T-cell (primary cell): ENCODE data around the gene PRDM12. TPM values are rescaled to one million over a fixed set of nuclear protein-coding genes. Genes with fewer than 3 reads are reported as not detected.

ENCODE experiments used
- ATAC-seq, 4 experiments: fragments of 200-7000 bp in 3 of 4; fragments of 150-1000 bp in 1 of 4; cut with Tn5 transposase; replicated peaks in 1 of 4; 1 replicate in 3 of 4; 2 replicates in 1 of 4; pipeline ENCODE4 v1.10.0; 2021; ENCODE audit warnings: moderate library complexity in 3 of 4, mild to moderate bottlenecking in 2 of 4, moderate number of reproducible peaks in 1 of 4
- CTCF ChIA-PET, 2 donors: fragments of 300-600 bp; sonication (Branson Sonifier 250); formaldehyde crosslinking; loops; one replicate each; lab custom pipeline; 2022; ENCODE audit warnings: antibody characterized with exemption in 2 of 2; lab: Charles Lee
- POLR2A ChIA-PET, 2 donors: fragments of 300-600 bp; sonication (Branson Sonifier 250); formaldehyde crosslinking; loops; one replicate each; lab custom pipeline; 2022; ENCODE audit warnings: antibody characterized with exemption in 2 of 2; lab: Charles Lee
- DNase-seq, 35 experiments: peaks; one replicate each; pipeline versions ENCODE4 v3.0.0 to v3.0.0-alpha.2; 2013 to 2023
- H3K27ac ChIP-seq: one replicate; pipeline ENCODE4 v1.5.1; 2013; ENCODE audit warnings: low read length
- H3K27me3 ChIP-seq, 2 experiments: replicated peaks in 1 of 2; 1 replicate in 1 of 2; 2 replicates in 1 of 2; pipeline versions ENCODE4 v1.6.1 to v1.7.0; 2013; ENCODE audit warnings: low read length in 1 of 2, mixed read lengths in 1 of 2; ENCODE audit not compliant: control insufficient read depth in 2 of 2, insufficient read depth in 2 of 2; ENCODE audit errors: extremely low read depth in 1 of 2
- H3K36me3 ChIP-seq, 2 donors: 1 replicate in 1 of 2; 2 replicates in 1 of 2; pipeline versions ENCODE4 v1.6.1 to v1.7.0; 2013; ENCODE audit warnings: low read length in 1 of 2; ENCODE audit not compliant: control insufficient read depth in 2 of 2, insufficient read depth in 1 of 2; ENCODE audit errors: extremely low read depth in 1 of 2
- H3K4me1 ChIP-seq, 2 experiments: 1 replicate in 1 of 2; 2 replicates in 1 of 2; pipeline versions ENCODE4 v1.6.1 to v1.7.0; 2013; ENCODE audit warnings: low read length in 2 of 2, mixed read lengths in 1 of 2; ENCODE audit not compliant: insufficient read depth in 2 of 2, control insufficient read depth in 1 of 2; ENCODE audit errors: extremely low read depth in 1 of 2
- H3K4me3 ChIP-seq, 2 donors: 1 replicate in 1 of 2; 2 replicates in 1 of 2; pipeline versions ENCODE4 v1.5.1 to v1.7.0; 2013; ENCODE audit warnings: mild to moderate bottlenecking in 2 of 2, low read length in 1 of 2, moderate library complexity in 1 of 2; ENCODE audit not compliant: control insufficient read depth in 1 of 2; ENCODE audit errors: extremely low read depth in 1 of 2
- H3K9me3 ChIP-seq: 2 replicates; pipeline ENCODE4 v1.7.0; 2013
- H3K27ac Mint-ChIP-seq, 2 donors: one replicate each; pipeline ENCODE4 v1.8.0; 2020 to 2021; ENCODE audit warnings: mild to moderate bottlenecking in 2 of 2, mixed read lengths in 2 of 2
- H3K27me3 Mint-ChIP-seq, 2 donors: one replicate each; pipeline ENCODE4 v1.8.0; 2021 to 2022; ENCODE audit warnings: mixed read lengths in 2 of 2
- H3K36me3 Mint-ChIP-seq: one replicate; pipeline ENCODE4 v1.8.0; 2021; ENCODE audit warnings: mixed read lengths
- H3K4me1 Mint-ChIP-seq, 3 donors: one replicate each; pipeline ENCODE4 v1.8.0; 2020 to 2022; ENCODE audit warnings: mixed read lengths in 3 of 3, mild to moderate bottlenecking in 1 of 3
- H3K4me3 Mint-ChIP-seq, 3 donors: one replicate each; pipeline ENCODE4 v1.8.0; 2020 to 2022; ENCODE audit warnings: mild to moderate bottlenecking in 3 of 3, mixed read lengths in 3 of 3, moderate library complexity in 3 of 3
- H3K9me3 Mint-ChIP-seq, 3 donors: one replicate each; pipeline ENCODE4 v1.8.0; 2020 to 2022; ENCODE audit warnings: mixed read lengths in 3 of 3
- WGBS: methylation state at CpG from one replicate; pipeline ENCODE4 v1.1.5; 2013; ENCODE audit warnings: missing lambda C conversion rate; ENCODE audit not compliant: insufficient coverage; 5-methylcytosine and 5-hydroxymethylcytosine counted together
- total RNA-seq, 35 experiments: library from RNA in 6 of 35; stranded (reverse) in 6 of 35; fragments of 120-200 nt in 1 of 35; gene quantifications; one replicate each; pipeline versions ENCODE4 v1.2.1 to v1.2.4 and lab custom pipeline; 2013 to 2026

Gene PRDM12
- total RNA-seq, 5 donors from 2014 or later (not counting 1 experiment from before 2014, with no cell fraction given), result 0.13 to 0.19 (median 0.16) TPM; not detected in 2

DNA sequence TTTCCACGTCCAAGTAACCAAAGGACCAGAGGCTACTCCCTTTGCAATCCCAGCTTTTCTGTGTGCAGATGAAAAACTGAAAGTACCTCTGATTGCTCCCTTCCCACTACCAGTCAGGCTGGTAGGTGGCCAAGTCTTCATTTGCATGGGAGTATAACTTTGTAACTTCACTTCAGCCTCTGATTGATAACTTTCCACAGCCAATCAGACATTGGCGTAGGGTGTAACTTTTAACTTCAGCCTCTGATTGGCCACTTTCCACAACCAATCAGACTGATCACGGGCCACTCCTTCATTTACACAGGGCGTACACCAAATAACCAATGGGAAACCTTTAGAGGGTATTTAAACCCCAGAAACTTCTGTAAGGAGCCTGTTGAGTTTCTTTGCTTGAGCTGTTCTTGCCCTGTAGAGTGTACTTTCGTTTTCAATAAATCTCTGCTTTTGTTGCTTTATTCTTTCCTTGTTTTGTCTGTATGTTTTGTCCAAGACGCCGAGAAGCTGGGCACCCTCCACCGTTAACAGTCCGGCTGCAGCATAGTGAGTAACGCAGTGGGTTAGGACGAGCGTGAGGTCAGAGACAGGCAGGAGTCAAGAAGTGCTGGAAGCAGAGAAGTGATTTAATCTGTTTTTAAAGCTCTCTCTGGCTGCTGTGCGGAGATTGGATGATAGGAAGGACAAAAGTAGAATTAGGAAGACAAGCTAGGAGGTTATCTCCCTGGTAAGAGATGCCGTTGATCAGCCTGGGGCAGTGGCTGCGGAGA lies 25.7 kb downstream of the PRDM12 start:
- peaks cover 4% of the 10 kb centered on the region for H3K36me3 Mint-ChIP-seq
- peaks cover 6 to 37% of the 10 kb centered on the region in 2 experiments for H3K4me1 ChIP-seq
- 86% methylated on average over 11 of the region's 15 CpGs for WGBS
- ATAC-seq (no peak), DNase-seq (no peak)
- peak overlapping the region in 1 of 3 donors; percentile 9 for H3K4me3 Mint-ChIP-seq
- H3K36me3 ChIP-seq, result peaks cover 0 to 1% of the 10 kb centered on the region in 2 donors
- ChIA-PET POLR2A (no interaction called here), CTCF (interaction anchor here in 1 of 2 donors (1.3 to 1.4 kb wide), 2 partner anchors 8 to 11 kb away, joined by 3 to 5 read pairs; no protein-coding TSS in a partner anchor)
- H3K9me3 Mint-ChIP-seq, result peaks cover 0 to 2% (median 0%) of the 10 kb centered on the region in 3 donors
- no peak overlapping the region for H3K27ac ChIP-seq
- H3K27me3 ChIP-seq, result peaks cover 0 to 15% of the 10 kb centered on the region in 2 experiments
- H3K4me1 Mint-ChIP-seq, result peaks cover 27 to 39% (median 29%) of the 10 kb centered on the region in 3 donors
- H3K4me3 ChIP-seq, result no peak overlapping the region
- no peak overlapping the region for H3K27ac Mint-ChIP-seq
- H3K27me3 Mint-ChIP-seq, result peaks cover 0 to 4% of the 10 kb centered on the region in 2 donors
- no peaks in the 10 kb centered on the region for H3K9me3 ChIP-seq

DNA sequence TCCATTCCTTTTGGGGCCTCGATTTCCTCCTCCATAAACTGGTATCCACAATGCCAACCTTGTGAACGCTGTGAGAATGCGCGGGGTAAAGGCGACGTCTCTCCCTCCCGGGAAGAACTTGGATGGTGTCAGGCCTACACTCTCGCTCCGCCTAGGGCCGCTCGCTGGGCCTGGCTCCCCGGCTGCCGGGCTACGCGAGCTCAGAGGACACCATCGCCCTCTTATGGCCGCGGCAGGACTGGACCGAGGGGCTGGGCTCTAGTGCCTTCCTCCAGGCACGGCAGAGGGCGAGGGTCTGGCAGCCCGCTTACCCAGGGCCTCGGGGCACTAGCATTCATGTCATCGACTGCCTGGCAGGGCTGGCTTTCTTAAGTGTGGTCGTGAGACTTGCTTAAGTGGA lies 27.9 kb downstream of the PRDM12 start:
- H3K27ac ChIP-seq, result no peak overlapping the region
- ATAC-seq (no peak), DNase-seq (peak in 1 of 35 experiments; percentile 14)
- peak overlapping the region in 2 of 3 donors; percentile 31 to 98 for H3K4me3 Mint-ChIP-seq
- 85% methylated on average over 24 of the region's 25 CpGs for WGBS
- peaks cover 19% of the 10 kb centered on the region for H3K36me3 Mint-ChIP-seq
- H3K9me3 Mint-ChIP-seq, result no peaks in the 10 kb centered on the region
- peaks cover 6 to 47% of the 10 kb centered on the region in 2 experiments for H3K4me1 ChIP-seq
- POLR2A ChIA-PET, result interaction anchor here in 1 of 2 donors (0.6 to 1.1 kb wide), 2 partner anchors 10 to 1977 kb away, joined by 3 to 4 read pairs; partner anchors contain the start of gene DDX31
- no peaks in the 10 kb centered on the region for H3K9me3 ChIP-seq
- no peak overlapping the region for H3K4me3 ChIP-seq
- peaks cover 0 to 4% of the 10 kb centered on the region in 2 experiments for H3K27me3 ChIP-seq
- peaks cover 3 to 18% of the 10 kb centered on the region in 2 donors for H3K36me3 ChIP-seq
- H3K27me3 Mint-ChIP-seq, result peaks cover 0 to 4% of the 10 kb centered on the region in 2 donors
- H3K27ac Mint-ChIP-seq, result peak overlapping the region in 1 of 2 donors; percentile 96
- H3K4me1 Mint-ChIP-seq, result peaks cover 46 to 59% (median 47%) of the 10 kb centered on the region in 3 donors
- CTCF ChIA-PET, result interaction anchor here in 1 of 2 donors (1.4 to 1.9 kb wide), 5 partner anchors 8 to 21 kb away, joined by 4 to 21 read pairs (median 8); no protein-coding TSS in a partner anchor

- no peaks in the 10 kb centered on the region for H3K9me3 ChIP-seq
- ATAC-seq, result peak in 1 of 4 experiments; percentile 4
- ChIA-PET POLR2A (interaction anchor here (0.5 to 1.1 kb wide), 5 partner anchors 10 to 1976 kb away, joined by 3 to 6 read pairs (median 4); partner anchors contain the start of gene DDX31 (in 1 of the 2)), CTCF (interaction anchor here in 1 of 2 donors (0.8 to 1.9 kb wide), 9 partner anchors 8 to 353 kb away, joined by 3 to 21 read pairs (median 4); no protein-coding TSS in a partner anchor)
- peaks cover 0 to 4% of the 10 kb centered on the region in 2 donors for H3K27me3 Mint-ChIP-seq
- DNase-seq, result no peak
- peak overlapping the region; percentile 19 to 93 for H3K4me3 ChIP-seq
- peak overlapping the region; percentile 96 for H3K27ac Mint-ChIP-seq
- peak overlapping the region; percentile 88 to 98 (median 95) for H3K4me3 Mint-ChIP-seq
- WGBS, result no CpG with 5 or more reads among the region's 8 CpGs
- H3K36me3 ChIP-seq, result peaks cover 3 to 23% of the 10 kb centered on the region in 2 donors
- H3K4me1 ChIP-seq, result peaks cover 6 to 41% of the 10 kb centered on the region in 2 experiments
- peaks cover 0 to 2% of the 10 kb centered on the region in 2 experiments for H3K27me3 ChIP-seq
- H3K27ac ChIP-seq, result peak overlapping the region; percentile 56
- no peaks in the 10 kb centered on the region for H3K9me3 Mint-ChIP-seq
- peaks cover 42 to 54% (median 43%) of the 10 kb centered on the region in 3 donors for H3K4me1 Mint-ChIP-seq
- H3K36me3 Mint-ChIP-seq, result peaks cover 22% of the 10 kb centered on the region
Observed at GRCh38 chr9:130693101-130693425, 28.7 kb downstream of the PRDM12 start.

DNA sequence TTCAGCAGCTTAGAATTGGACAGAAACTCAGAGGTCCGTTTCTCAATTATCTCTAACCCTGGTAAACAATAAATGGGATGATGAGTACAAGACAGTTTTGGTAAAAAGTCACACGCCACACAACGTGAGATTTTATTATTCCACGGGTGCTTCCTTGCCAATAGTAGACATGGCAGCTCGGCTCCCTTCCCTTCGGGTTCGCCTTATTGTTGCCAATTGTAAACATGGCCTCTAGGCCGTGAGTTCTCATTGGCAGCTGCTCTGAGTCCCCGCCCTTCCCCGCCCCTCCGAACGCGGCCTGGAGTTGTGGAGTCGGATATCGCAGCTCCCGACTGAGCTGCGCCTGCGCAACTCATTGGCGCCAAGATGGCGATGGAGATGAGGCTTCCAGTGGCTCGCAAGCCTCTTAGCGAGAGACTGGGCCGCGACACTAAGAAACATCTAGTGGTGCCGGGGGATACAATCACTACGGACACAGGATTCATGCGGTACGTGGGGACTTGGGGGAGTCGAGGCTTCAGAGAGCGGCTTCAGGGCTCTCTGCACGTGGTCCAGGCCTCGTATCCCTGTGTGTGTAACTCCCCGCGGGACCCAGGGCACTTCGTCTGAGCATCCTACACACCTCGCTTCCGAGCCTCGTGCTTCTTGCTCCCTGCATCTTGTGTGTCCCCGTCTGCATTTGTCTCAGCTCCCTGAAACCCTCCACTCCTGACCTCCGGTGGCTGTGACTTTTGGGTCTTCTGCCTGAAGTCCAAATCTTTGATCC lies 29.2 kb downstream of the PRDM12 start, which contains the start of gene EXOSC2:
Gene EXOSC2, plus strand, starts transcription at position 355 of the 766 bp plus-strand sequence. Its CDS starts 12 bp downstream, at position 367.
- Mint-ChIP-seq H3K36me3 (peaks cover 22% of the 10 kb centered on the region), H3K4me1 (peaks cover 39 to 50% (median 41%) of the 10 kb centered on the region in 3 donors), H3K9me3 (no peaks in the 10 kb centered on the region), H3K27me3 (peaks cover 0 to 4% of the 10 kb centered on the region in 2 donors), H3K27ac (peak within 1 kb of the TSS; percentile 96), H3K4me3 (peak within 1 kb of the TSS; percentile 88 to 98 (median 95))
- H3K9me3 ChIP-seq, result no peaks in the 10 kb centered on the region
- ChIA-PET POLR2A (interaction anchor here (0.5 to 1.1 kb wide), 7 partner anchors 9 to 1054 kb away, joined by 3 to 14 read pairs (median 5); partner anchors contain the start of gene NUP214 (in 1 of the 2)), CTCF (interaction anchor here in 1 of 2 donors (0.6 to 1.9 kb wide), 11 partner anchors 8 to 353 kb away, joined by 3 to 21 read pairs (median 4); no protein-coding TSS in a partner anchor)
- H3K27me3 ChIP-seq, result no peaks in the 10 kb centered on the region
- H3K36me3 ChIP-seq, result peaks cover 3 to 28% of the 10 kb centered on the region in 2 donors
- H3K4me1 ChIP-seq, result peaks cover 6 to 38% of the 10 kb centered on the region in 2 experiments
- peak; percentile 99 to 100 (median 100) for ATAC-seq
- WGBS, result 0% methylated on average over 34 of the region's 40 CpGs
- peak within 1 kb of the TSS; percentile 68 to 93 for H3K4me3 ChIP-seq
- peak; percentile 84 to 100 (median 98) for DNase-seq
- peak within 1 kb of the TSS; percentile 56 for H3K27ac ChIP-seq

DNA sequence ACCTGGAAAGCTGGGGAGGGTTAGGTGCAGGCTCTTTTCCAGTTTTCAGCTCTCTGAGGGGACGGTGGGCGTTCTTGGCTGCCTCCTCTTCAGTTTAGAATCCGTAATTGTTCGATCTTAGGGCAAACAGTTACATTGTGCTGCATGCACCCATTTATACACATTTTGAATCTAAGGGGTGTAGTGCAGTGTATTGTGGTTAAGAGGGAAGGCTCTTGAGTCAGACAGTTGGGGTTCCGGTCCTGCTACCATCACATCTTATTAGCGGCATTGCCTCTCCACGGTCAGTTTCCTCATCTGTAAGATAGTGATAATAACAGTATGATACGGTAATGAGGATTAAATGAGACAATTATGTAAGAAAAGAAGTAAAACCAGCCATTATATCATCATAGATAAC lies 29.8 kb downstream of the PRDM12 start:
- WGBS, result no CpG with 5 or more reads among the region's 8 CpGs
- DNase-seq (peak in 1 of 35 experiments; percentile 18), ATAC-seq (no peak)
- ChIA-PET CTCF (interaction anchor here in 1 of 2 donors (0.6 to 1.9 kb wide), 6 partner anchors 10 to 105 kb away, joined by 3 to 21 read pairs (median 5); no protein-coding TSS in a partner anchor), POLR2A (interaction anchor here in 1 of 2 donors (0.6 to 0.7 kb wide), 3 partner anchors 431 to 731 kb away, joined by 5 to 14 read pairs (median 5); partner anchors contain the start of gene NUP214)
- Mint-ChIP-seq H3K4me1 (peaks cover 39 to 54% (median 41%) of the 10 kb centered on the region in 3 donors), H3K9me3 (no peaks in the 10 kb centered on the region), H3K4me3 (peak overlapping the region; percentile 88 to 98 (median 95)), H3K27me3 (peaks cover 0 to 4% of the 10 kb centered on the region in 2 donors), H3K36me3 (peaks cover 28% of the 10 kb centered on the region), H3K27ac (peak overlapping the region; percentile 82 to 96)
- H3K9me3 ChIP-seq, result no peaks in the 10 kb centered on the region
- H3K27ac ChIP-seq, result peak overlapping the region; percentile 51
- H3K4me3 ChIP-seq, result peak overlapping the region; percentile 68 to 93
- peaks cover 3 to 34% of the 10 kb centered on the region in 2 donors for H3K36me3 ChIP-seq
- peaks cover 6 to 35% of the 10 kb centered on the region in 2 experiments for H3K4me1 ChIP-seq
- no peaks in the 10 kb centered on the region for H3K27me3 ChIP-seq
